Endothelial cell (in vitro differentiated cells): Measurements from ENCODE around the gene CTNNA2. TPM values are rescaled to one million over a fixed set of nuclear protein-coding genes. Genes with fewer than 3 reads are reported as not detected.

Experiments
- DNase-seq: peaks from one replicate; pipeline ENCODE4 v3.0.0; 2021; ENCODE audit warnings: low spot score
- H3K27ac Mint-ChIP-seq: one replicate; pipeline ENCODE4 v1.8.0; 2021; ENCODE audit warnings: mixed read lengths, inconsistent platforms; ENCODE audit not compliant: unreplicated experiment
- H3K27me3 Mint-ChIP-seq: one replicate; pipeline ENCODE4 v1.8.0; 2021; ENCODE audit warnings: mild to moderate bottlenecking, moderate library complexity, mixed read lengths, inconsistent platforms; ENCODE audit not compliant: unreplicated experiment
- H3K36me3 Mint-ChIP-seq: one replicate; pipeline ENCODE4 v1.8.0; 2021; ENCODE audit warnings: mild to moderate bottlenecking, low read depth, mixed read lengths, inconsistent platforms; ENCODE audit not compliant: unreplicated experiment
- H3K4me1 Mint-ChIP-seq: one replicate; pipeline ENCODE4 v1.8.0; 2021; ENCODE audit warnings: mild to moderate bottlenecking, mixed read lengths, inconsistent platforms; ENCODE audit not compliant: unreplicated experiment
- H3K4me3 Mint-ChIP-seq: one replicate; pipeline ENCODE4 v1.8.0; 2021; ENCODE audit warnings: mild to moderate bottlenecking, mixed read lengths, inconsistent platforms; ENCODE audit not compliant: unreplicated experiment
- H3K9me3 Mint-ChIP-seq: one replicate; pipeline ENCODE4 v1.8.0; 2021; ENCODE audit warnings: mixed read lengths, inconsistent platforms; ENCODE audit not compliant: unreplicated experiment
- total RNA-seq: library from RNA; stranded (reverse); fragmentation: NEBNext Ultra II Directional; extraction: Animal tissue kit (Norgen Biotek cat#: 25700); gene quantifications from one replicate; pipeline ENCODE4 v1.2.1, GENCODE V29; 2021; ENCODE audit not compliant: unreplicated experiment
- TF ChIP-seq, protein P1 (sequence below): fragments of 200-600 bp; sonication (generic); IDR thresholded peaks from one replicate; pipeline ENCODE4 v1.5.0; 2021; ENCODE audit warnings: antibody characterized with exemption; ENCODE audit not compliant: unreplicated experiment

The CTNNA2 gene
- total RNA-seq, 1 donor from 2014 or later: 4.7 TPM

DNA sequence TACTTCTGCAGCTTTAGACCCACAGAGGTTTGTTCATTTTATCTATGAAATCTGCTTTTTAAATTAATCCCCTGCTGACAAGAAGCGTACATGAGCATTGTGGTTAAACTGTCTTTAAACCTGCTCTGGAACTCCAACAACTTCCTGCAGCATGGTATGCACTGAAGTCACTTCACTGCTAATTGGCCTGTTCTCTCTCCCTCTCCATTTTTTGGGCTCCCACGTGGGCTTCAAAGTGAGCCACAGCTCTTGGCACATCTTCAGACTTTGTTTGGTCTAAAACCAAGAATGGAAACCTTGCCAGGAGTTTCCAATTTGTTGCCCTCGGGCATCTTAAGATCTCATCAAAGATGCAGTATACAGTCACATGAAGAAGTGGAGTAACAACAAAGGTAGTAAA is 480.3 kb downstream of the CTNNA2 start:
- Mint-ChIP-seq H3K4me3 (no peak overlapping the region), H3K36me3 (no peaks in the 10 kb centered on the region), H3K27ac (no peak overlapping the region), H3K27me3 (no peaks in the 10 kb centered on the region), H3K9me3 (no peaks in the 10 kb centered on the region), H3K4me1 (no peaks in the 10 kb centered on the region)
- no peak for DNase-seq
- TF ChIP-seq, protein P1, sequence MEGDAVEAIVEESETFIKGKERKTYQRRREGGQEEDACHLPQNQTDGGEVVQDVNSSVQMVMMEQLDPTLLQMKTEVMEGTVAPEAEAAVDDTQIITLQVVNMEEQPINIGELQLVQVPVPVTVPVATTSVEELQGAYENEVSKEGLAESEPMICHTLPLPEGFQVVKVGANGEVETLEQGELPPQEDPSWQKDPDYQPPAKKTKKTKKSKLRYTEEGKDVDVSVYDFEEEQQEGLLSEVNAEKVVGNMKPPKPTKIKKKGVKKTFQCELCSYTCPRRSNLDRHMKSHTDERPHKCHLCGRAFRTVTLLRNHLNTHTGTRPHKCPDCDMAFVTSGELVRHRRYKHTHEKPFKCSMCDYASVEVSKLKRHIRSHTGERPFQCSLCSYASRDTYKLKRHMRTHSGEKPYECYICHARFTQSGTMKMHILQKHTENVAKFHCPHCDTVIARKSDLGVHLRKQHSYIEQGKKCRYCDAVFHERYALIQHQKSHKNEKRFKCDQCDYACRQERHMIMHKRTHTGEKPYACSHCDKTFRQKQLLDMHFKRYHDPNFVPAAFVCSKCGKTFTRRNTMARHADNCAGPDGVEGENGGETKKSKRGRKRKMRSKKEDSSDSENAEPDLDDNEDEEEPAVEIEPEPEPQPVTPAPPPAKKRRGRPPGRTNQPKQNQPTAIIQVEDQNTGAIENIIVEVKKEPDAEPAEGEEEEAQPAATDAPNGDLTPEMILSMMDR: no peak

DNA sequence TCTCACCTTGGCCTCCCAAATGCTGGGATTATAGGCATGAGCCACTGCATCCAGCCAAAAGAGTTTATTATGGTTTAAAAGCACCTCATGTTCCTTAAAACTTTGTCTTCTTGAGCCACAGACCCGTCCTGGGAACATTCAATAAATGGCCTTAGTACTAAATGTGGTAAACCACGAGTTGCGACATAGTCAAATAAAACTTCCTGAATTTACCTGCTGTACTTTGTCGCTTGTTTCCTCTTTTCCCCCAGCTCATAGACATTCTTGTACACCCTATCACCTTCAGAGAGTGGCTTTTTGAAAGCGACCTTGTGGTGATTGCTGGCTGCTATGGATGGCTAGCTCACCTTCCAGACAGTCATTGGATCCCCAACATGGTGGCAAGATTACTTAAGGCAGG is 481.3 kb downstream of the CTNNA2 start:
- TF ChIP-seq, protein P1: no peak
- no peaks in the 10 kb centered on the region for H3K27me3 Mint-ChIP-seq
- H3K9me3 Mint-ChIP-seq: no peaks in the 10 kb centered on the region
- no peaks in the 10 kb centered on the region for H3K4me1 Mint-ChIP-seq
- H3K27ac Mint-ChIP-seq: no peak overlapping the region
- H3K36me3 Mint-ChIP-seq: no peaks in the 10 kb centered on the region
- H3K4me3 Mint-ChIP-seq: no peak overlapping the region
- DNase-seq: no peak

DNA sequence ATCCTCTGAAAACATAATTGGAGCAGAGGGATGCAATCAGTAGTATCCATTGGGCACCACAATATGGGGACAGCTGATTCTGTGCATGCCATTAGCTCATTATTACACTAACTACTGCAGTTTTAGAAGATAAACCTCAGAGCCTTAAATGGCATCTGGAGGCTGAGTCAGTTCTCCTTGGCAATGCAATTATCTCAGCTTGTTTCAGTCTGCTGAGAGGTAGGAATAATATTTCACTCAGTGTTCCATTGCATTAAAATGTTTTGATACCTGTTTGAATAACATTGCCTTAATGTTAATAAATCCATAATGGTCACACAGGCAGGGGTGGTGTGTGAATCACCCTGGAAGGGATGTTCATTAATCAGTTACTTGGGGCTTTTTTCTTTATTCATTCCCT is 482.1 kb downstream of the CTNNA2 start:
- Mint-ChIP-seq H3K27ac (no peak overlapping the region), H3K27me3 (no peaks in the 10 kb centered on the region), H3K4me1 (no peaks in the 10 kb centered on the region), H3K9me3 (no peaks in the 10 kb centered on the region), H3K4me3 (no peak overlapping the region), H3K36me3 (no peaks in the 10 kb centered on the region)
- TF ChIP-seq, protein P1: no peak
- no peak for DNase-seq

DNA sequence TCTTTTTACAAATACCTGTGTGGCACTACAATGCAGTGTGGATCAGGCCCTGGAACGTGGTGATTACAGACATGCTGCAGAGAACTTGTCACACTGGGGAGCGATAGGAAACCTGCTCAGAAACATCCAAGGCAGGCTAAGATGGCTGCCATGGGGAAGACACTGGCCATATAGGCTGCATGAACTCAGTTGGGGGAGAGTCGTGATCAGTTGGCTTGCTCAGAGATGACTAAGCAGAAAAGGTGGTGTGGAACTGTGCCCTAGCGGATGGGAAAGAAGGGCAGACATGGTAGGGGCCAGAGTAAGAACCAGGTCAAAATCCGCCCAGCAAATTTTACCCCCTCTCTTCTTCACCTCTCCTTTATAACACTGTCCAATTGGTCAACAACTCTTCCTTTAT is 483.9 kb downstream of the CTNNA2 start:
- Mint-ChIP-seq H3K4me1 (no peaks in the 10 kb centered on the region), H3K4me3 (no peak overlapping the region), H3K27me3 (peaks cover 1% of the 10 kb centered on the region), H3K9me3 (no peaks in the 10 kb centered on the region), H3K36me3 (no peaks in the 10 kb centered on the region), H3K27ac (no peak overlapping the region)
- TF ChIP-seq, protein P1: no peak
- DNase-seq: no peak

DNA sequence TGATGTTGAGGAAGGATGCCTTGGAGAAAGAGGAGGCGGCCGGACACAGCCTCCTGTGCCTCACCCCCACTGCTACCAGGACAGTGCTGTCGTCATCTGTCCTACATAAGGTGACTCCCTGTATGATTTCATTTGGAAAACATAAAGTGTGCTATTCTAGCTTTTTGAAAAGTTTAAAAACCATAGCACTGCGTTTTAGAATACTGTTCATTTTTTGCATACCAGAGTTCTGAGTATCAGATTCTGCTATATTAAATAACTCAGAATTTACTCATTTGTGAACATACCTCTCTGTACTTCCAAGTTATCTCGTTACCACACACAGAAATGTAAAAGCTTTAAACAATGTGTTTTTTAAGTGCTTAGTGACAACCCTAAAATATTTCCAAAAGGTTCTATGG is 488.9 kb downstream of the CTNNA2 start:
- Mint-ChIP-seq H3K4me1 (no peaks in the 10 kb centered on the region), H3K27me3 (peaks cover 1% of the 10 kb centered on the region), H3K4me3 (no peak overlapping the region), H3K27ac (no peak overlapping the region), H3K9me3 (no peaks in the 10 kb centered on the region), H3K36me3 (no peaks in the 10 kb centered on the region)
- DNase-seq: no peak
- TF ChIP-seq, protein P1: no peak
